ENCODE data around the gene FAM184A. TPM values are rescaled to one million over a fixed set of nuclear protein-coding genes. Genes with fewer than 3 reads are reported as not detected.

Gene FAM184A
- total and polyA plus RNA-seq, 7 donors, result 0.60 to 8.7 (median 3.9) TPM

GRCh38 chr6:119028091-119028490 is 50.4 kb downstream of the FAM184A start:
- no peaks in the 10 kb centered on the region for H3K9me3 ChIP-seq
- WGBS, 2 donors, result 92 to 96% methylated on average over 2 of the region's 2 CpGs
- no peaks in the 10 kb centered on the region for H3K27me3 ChIP-seq
- no peaks in the 10 kb centered on the region for H3K36me3 ChIP-seq
- no peak overlapping the region for H3K27ac ChIP-seq
- H3K4me1 ChIP-seq, result no peaks in the 10 kb centered on the region
- no peak for DNase-seq
- no peak overlapping the region for H3K4me3 ChIP-seq
- intact Hi-C loops (cut with DNase I), result no loop called here
- TF ChIP-seq POLR2A (IDR thresholded peaks at IDR 0.05) (no peak), POLR2AphosphoS5 (IDR thresholded peaks at IDR 0.05) (no peak), EP300 (IDR thresholded peaks at IDR 0.05) (no peak)
- TF ChIP-seq, protein P1, sequence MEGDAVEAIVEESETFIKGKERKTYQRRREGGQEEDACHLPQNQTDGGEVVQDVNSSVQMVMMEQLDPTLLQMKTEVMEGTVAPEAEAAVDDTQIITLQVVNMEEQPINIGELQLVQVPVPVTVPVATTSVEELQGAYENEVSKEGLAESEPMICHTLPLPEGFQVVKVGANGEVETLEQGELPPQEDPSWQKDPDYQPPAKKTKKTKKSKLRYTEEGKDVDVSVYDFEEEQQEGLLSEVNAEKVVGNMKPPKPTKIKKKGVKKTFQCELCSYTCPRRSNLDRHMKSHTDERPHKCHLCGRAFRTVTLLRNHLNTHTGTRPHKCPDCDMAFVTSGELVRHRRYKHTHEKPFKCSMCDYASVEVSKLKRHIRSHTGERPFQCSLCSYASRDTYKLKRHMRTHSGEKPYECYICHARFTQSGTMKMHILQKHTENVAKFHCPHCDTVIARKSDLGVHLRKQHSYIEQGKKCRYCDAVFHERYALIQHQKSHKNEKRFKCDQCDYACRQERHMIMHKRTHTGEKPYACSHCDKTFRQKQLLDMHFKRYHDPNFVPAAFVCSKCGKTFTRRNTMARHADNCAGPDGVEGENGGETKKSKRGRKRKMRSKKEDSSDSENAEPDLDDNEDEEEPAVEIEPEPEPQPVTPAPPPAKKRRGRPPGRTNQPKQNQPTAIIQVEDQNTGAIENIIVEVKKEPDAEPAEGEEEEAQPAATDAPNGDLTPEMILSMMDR (IDR thresholded peaks at IDR 0.05), result no peak

- no peaks in the 10 kb centered on the region for H3K9me3 ChIP-seq
- H3K36me3 ChIP-seq, result no peaks in the 10 kb centered on the region
- 41 to 69% methylated on average over 3 of the region's 3 CpGs for WGBS, 2 donors
- H3K27me3 ChIP-seq, result no peaks in the 10 kb centered on the region
- no peak for TF ChIP-seq EP300 (IDR thresholded peaks at IDR 0.05)
- no peak for TF ChIP-seq POLR2A (IDR thresholded peaks at IDR 0.05)
- no peak for TF ChIP-seq POLR2AphosphoS5 (IDR thresholded peaks at IDR 0.05)
- TF ChIP-seq, protein P1 (IDR thresholded peaks at IDR 0.05), result no peak
- H3K27ac ChIP-seq, result no peak overlapping the region
- DNase-seq, result no peak
- intact Hi-C loops (cut with DNase I), result no loop called here
- H3K4me1 ChIP-seq, result no peaks in the 10 kb centered on the region
- no peak overlapping the region for H3K4me3 ChIP-seq
Observed at GRCh38 chr6:119027465-119027864, 51.0 kb downstream of the FAM184A start.

DNA sequence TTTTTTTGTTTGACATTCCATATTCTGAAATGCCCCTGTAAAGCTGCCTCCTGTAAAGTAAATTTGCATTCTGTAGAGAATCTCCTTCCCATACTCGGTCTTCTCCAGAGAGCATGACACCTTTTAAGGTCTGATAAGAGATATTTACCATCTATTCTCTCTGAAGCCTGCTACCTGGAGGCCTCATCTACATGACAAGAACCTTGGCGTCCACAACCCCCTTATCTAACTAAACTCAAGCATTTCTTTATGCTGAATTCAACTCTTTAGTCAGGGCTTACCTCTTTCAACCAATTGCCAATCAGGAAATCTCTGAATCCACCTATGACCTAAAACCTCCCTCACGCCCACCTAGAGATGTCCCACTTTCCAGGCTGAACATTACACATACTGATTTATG is 51.6 kb downstream of the FAM184A start:
- Histone ChIP-seq H3K27me3 (no peaks in the 10 kb centered on the region), H3K4me3 (no peak overlapping the region), H3K9me3 (no peaks in the 10 kb centered on the region), H3K36me3 (no peaks in the 10 kb centered on the region), H3K4me1 (no peaks in the 10 kb centered on the region), H3K27ac (no peak overlapping the region)
- intact Hi-C loops (cut with DNase I), result no loop called here
- TF ChIP-seq POLR2A (IDR thresholded peaks at IDR 0.05) (no peak), POLR2AphosphoS5 (IDR thresholded peaks at IDR 0.05) (no peak), EP300 (IDR thresholded peaks at IDR 0.05) (no peak)
- TF ChIP-seq, protein P1 (IDR thresholded peaks at IDR 0.05), result no peak
- no peak for DNase-seq
- WGBS, 2 donors, result 88 to 92% methylated on average over 3 of the region's 3 CpGs

DNA sequence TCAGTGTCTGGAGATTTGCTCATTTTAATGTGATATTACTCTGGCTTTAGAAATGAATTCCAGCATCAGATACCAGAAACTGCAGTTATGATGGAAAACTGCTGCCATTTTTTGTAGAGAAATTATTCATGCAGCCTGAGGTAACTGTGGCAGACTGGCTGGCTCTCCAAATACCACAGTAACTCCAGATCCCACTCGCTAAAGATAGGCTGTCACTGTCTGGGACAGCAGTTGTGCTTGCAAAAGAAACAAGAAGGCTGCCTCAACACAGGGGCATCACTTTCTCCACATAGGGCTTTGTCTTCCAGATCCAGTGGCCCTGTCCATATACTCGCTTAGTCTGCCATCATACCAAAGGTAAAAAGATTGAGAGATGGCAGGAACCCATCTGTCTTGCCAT is 52.7 kb downstream of the FAM184A start:
- TF ChIP-seq EP300 (IDR thresholded peaks at IDR 0.05) (no peak), POLR2AphosphoS5 (IDR thresholded peaks at IDR 0.05) (no peak), POLR2A (IDR thresholded peaks at IDR 0.05) (no peak)
- TF ChIP-seq, protein P1 (IDR thresholded peaks at IDR 0.05), result no peak
- Histone ChIP-seq H3K4me3 (no peak overlapping the region), H3K27me3 (no peaks in the 10 kb centered on the region), H3K4me1 (no peaks in the 10 kb centered on the region), H3K27ac (no peak overlapping the region), H3K9me3 (no peaks in the 10 kb centered on the region), H3K36me3 (no peaks in the 10 kb centered on the region)
- no peak for DNase-seq
- intact Hi-C loops (cut with DNase I), result no loop called here
- WGBS, 2 donors, result 89 to 97% methylated on average over 2 of the region's 2 CpGs

DNA sequence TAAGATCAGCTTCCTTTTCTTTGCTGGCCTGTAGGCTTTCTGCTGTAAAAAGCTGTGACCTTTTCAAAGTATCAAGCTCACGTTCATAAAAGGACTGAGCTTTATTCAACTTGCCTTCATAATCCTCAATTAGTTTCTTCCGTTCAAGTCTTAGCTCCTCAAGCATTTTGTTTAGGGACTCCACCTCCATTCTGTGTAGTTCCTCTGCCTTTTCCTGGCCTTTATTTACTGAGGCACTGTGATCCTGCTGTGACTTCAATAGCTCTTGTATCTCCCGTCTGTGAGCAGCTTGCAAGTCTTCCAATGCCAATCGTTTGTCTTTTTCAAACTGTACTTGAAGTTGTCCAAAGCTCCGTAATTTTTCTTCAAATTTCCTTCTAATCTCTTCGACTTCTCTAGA is 54.4 kb downstream of the FAM184A start:
- H3K27me3 ChIP-seq, result no peaks in the 10 kb centered on the region
- H3K27ac ChIP-seq, result no peak overlapping the region
- no peak for DNase-seq
- H3K4me1 ChIP-seq, result no peaks in the 10 kb centered on the region
- no peak overlapping the region for H3K4me3 ChIP-seq
- H3K9me3 ChIP-seq, result no peaks in the 10 kb centered on the region
- TF ChIP-seq EP300 (IDR thresholded peaks at IDR 0.05), result no peak
- no peak for TF ChIP-seq POLR2A (IDR thresholded peaks at IDR 0.05)
- TF ChIP-seq, protein P1 (IDR thresholded peaks at IDR 0.05), result no peak
- TF ChIP-seq POLR2AphosphoS5 (IDR thresholded peaks at IDR 0.05), result no peak
- no peaks in the 10 kb centered on the region for H3K36me3 ChIP-seq
- WGBS, 2 donors, result 83 to 89% methylated on average over 6 of the region's 6 CpGs
- intact Hi-C loops (cut with DNase I), result no loop called here
